PFSK-1 (cell line): ENCODE results near the gene DRD4.

Source experiments
- FOXP2 ChIP-seq: optimal IDR thresholded peaks from 2 replicates; pipeline ENCODE3; 2011; ENCODE audit warnings: borderline replicate concordance, control low read depth, inconsistent platforms; ENCODE audit not compliant: insufficient read depth; ENCODE audit errors: extremely low read length, extremely low read depth
- POLR2AphosphoS5 ChIP-seq: IDR thresholded peaks from 2 replicates; pipeline ENCODE4 v1.6.1; 2012; ENCODE audit warnings: low read depth, mild to moderate bottlenecking, control low read depth, low read length, moderate library complexity
- SIN3A ChIP-seq: IDR thresholded peaks from 2 replicates; pipeline ENCODE4 v1.6.1; 2012; ENCODE audit warnings: mild to moderate bottlenecking, low read length, moderate library complexity, borderline replicate concordance; ENCODE audit not compliant: insufficient read depth
- TAF1 ChIP-seq: IDR thresholded peaks from 2 replicates; pipeline ENCODE4 v1.6.1; 2012; ENCODE audit warnings: low read length, control low read depth, borderline replicate concordance; ENCODE audit not compliant: insufficient read depth
- TF ChIP-seq, protein P1 (sequence below), 2 experiments: IDR thresholded peaks; 2 replicates each; pipeline versions ENCODE4 v1.6.1 to v1.8.0; 2011 to 2012; ENCODE audit warnings: low read depth in 2 of 2, low read length in 2 of 2, control low read depth in 1 of 2, inconsistent platforms in 1 of 2, mild to moderate bottlenecking in 1 of 2, moderate library complexity in 1 of 2; ENCODE audit not compliant: insufficient read depth in 1 of 2

The DRD4 gene

GRCh38 chr11:607971-608659 lies 29.0 kb upstream of the DRD4 start:
- TF ChIP-seq SIN3A: no peak
- TF ChIP-seq, protein P1, sequence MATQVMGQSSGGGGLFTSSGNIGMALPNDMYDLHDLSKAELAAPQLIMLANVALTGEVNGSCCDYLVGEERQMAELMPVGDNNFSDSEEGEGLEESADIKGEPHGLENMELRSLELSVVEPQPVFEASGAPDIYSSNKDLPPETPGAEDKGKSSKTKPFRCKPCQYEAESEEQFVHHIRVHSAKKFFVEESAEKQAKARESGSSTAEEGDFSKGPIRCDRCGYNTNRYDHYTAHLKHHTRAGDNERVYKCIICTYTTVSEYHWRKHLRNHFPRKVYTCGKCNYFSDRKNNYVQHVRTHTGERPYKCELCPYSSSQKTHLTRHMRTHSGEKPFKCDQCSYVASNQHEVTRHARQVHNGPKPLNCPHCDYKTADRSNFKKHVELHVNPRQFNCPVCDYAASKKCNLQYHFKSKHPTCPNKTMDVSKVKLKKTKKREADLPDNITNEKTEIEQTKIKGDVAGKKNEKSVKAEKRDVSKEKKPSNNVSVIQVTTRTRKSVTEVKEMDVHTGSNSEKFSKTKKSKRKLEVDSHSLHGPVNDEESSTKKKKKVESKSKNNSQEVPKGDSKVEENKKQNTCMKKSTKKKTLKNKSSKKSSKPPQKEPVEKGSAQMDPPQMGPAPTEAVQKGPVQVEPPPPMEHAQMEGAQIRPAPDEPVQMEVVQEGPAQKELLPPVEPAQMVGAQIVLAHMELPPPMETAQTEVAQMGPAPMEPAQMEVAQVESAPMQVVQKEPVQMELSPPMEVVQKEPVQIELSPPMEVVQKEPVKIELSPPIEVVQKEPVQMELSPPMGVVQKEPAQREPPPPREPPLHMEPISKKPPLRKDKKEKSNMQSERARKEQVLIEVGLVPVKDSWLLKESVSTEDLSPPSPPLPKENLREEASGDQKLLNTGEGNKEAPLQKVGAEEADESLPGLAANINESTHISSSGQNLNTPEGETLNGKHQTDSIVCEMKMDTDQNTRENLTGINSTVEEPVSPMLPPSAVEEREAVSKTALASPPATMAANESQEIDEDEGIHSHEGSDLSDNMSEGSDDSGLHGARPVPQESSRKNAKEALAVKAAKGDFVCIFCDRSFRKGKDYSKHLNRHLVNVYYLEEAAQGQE (IDR thresholded peaks at IDR 0.05; ENCODE audit: insufficient read depth in 1 of 2, low read depth in 2 of 2, low read length in 2 of 2): no peak
- no peak for TF ChIP-seq FOXP2
- no peak for TF ChIP-seq TAF1
- TF ChIP-seq POLR2AphosphoS5: no peak

GRCh38 chr11:608791-609251 lies 28.2 kb upstream of the DRD4 start:
- TF ChIP-seq SIN3A (no peak), TAF1 (no peak), POLR2AphosphoS5 (no peak), FOXP2 (no peak)
- TF ChIP-seq, protein P1 (IDR thresholded peaks at IDR 0.05; ENCODE audit: insufficient read depth in 1 of 2, low read depth in 2 of 2, low read length in 2 of 2): no peak

- no peak for TF ChIP-seq FOXP2
- no peak for TF ChIP-seq POLR2AphosphoS5
These were observed 27.7 kb upstream of the DRD4 start for GRCh38 chr11:609341-609811.

DNA sequence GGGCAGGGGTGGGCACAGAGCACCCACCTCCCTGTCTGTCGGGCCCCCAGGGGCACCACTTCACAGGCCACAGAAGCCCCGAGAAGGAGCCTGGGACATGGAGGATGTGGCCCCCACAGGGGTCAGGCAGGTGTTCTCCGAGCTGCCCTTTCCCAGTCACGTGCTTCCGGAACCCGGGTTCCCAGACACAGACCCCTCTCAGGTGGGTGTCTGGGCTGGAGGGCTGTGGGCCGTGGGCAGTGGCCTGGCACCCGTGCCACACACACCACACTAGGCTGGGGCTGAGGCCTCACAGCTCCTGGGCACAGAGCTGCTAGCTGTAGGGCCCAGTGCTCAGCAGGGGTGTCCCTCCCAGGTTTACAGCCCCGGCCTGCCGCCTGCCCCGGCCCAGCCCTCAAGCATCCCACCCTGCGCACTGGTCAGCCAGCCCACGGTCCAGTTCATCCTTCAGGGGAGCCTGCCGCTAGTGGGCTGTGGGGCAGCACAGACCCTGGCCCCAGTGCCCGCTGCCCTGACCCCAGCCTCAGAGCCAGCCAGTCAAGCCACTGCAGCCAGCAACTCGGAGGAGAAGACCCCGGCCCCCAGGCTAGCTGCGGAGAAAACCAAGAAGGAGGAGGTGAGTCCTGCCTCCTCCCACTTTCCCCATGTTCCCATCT lies 26.8 kb upstream of the DRD4 start:
- no peak for TF ChIP-seq FOXP2
- no peak for TF ChIP-seq SIN3A
- TF ChIP-seq POLR2AphosphoS5: no peak
- TF ChIP-seq, protein P1 (IDR thresholded peaks at IDR 0.05; ENCODE audit: insufficient read depth in 1 of 2, low read depth in 2 of 2, low read length in 2 of 2): no peak
- no peak for TF ChIP-seq TAF1

- TF ChIP-seq FOXP2 (no peak), SIN3A (no peak), TAF1 (no peak)
- TF ChIP-seq, protein P1 (IDR thresholded peaks at IDR 0.05; ENCODE audit: insufficient read depth in 1 of 2, low read depth in 2 of 2, low read length in 2 of 2): no peak
These were observed 25.8 kb upstream of the DRD4 start for GRCh38 chr11:611001-611996.
